CD4-positive, alpha-beta T cell treated with Interferon gamma for 1 hour (primary cell): ENCODE results near the gene CCL18.
"Not testable (repeated sequence)": the region's sequence is repeated elsewhere in the genome, so short reads cannot be mapped to it uniquely, and the experiment has no call there.

Experiments used
- DNase-seq: peaks from one replicate; pipeline ENCODE4 v3.0.0-alpha.2; 2020

Gene CCL18

DNA sequence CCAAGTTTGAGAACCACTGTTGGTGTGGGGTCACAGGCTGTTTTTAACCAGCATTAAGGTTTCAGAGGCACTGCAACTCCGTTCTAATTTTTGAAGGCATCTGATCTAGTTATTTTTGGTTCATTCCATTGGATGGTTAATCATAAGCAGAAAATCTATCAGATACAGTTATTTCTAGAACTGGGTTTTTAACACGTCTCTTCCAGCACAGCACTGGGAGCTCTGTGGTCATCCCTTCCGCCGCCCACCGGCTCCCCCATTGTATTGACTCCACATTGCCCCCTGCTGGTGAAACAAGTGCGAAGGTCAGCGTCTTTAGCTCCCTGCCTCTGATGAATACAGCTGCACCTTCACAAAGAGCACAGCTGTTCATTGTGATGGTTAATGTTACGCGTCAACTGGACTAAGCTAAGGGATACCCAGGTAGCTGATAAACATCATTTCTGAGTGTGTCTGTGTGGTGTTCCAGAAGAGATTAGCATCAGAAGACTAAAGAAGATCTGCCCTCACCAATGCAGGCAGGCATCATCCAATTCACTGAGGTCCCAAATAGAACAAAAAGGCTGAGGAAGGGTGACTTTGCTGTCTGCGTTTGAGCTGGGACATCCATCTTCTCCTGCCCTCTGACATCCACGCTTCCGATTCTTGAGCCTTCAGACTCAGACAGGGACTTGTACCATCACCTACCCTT, 8.5 kb downstream of the CCL18 start:
- peak; percentile 52 for DNase-seq

GRCh38 chr17:36074365-36074764, 10.3 kb downstream of the CCL18 start:
- no peak for DNase-seq

DNA sequence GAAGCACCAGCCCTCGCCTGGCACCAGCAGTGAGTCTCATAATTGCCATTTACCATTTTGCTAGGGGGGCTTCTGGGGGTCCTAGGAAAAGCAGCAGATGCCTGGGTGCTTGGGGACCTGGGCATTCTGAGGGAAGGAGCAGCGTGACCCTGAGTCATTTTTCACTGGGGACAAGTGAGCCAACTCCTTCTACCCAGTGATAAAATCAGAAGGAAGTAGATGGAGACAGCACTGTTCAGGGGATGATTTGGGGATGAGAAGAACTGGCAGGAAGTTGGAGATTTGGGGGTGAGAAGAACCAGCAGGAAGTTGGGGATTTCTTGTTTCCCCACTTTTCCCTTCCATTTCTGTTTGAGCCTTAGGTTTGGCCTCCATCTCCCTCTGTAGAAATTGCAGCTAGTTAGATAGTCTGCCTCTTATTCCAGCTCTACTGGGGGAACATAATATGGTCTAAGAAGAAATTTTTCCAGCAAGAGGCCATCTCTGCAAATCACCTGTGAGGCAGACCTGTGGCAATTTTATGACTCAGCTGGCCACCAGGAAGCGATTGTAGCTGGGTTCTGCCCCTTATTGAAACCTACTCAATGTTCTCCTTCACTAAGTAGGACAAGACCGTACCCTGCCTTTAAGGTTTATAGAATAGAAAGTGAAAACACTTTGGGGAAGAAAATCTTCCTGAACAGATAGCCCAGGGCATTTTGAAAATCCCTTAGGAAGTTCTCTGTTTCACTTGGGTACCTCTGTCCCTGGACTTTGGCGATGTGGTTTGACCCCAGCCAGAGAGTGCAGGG, 17.8 kb downstream of the CCL18 start:
- DNase-seq, result not testable (repeated sequence)

GRCh38 chr17:36082482-36083120, 18.5 kb downstream of the CCL18 start:
- peak; percentile 78 for DNase-seq

DNA sequence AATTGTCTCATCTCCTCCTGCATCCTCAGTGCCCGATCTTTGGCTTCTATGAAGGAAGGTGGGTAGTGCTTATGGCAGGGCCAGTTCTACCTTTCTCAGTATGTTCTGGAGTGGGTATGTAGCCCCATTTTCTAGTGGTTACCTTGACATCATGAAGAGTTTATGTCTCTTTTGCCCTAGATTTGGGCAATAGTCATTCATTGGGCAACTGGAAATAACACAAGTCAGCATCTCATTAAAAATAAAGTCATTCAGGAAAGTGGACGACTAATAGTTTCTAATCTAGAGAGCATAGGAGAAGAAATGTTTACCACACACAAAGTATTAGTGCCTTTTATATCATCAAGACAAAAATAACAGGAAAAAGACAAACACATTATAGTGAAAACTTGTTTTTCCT, 19.6 kb downstream of the CCL18 start:
- not testable (repeated sequence) for DNase-seq

DNA sequence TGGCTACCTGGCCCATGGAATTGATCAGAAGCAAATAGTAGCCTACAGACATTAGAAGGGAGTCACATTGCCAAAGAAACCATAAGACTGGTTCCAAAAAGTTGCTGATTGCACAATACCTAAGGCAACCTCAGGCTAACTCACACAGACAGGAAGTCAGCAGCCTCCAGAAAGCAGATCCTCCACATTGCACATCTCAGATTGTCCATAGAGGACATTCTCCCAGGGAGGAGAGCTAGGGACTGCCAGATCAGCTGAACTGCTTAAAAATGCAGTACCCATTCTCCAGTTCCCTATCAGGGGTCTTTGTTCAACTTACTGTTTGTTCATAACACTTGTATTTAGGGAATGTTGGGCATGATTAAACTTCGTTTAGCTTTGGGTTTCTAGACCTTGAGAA, 21.7 kb downstream of the CCL18 start:
- DNase-seq, result peak; percentile 33

GRCh38 chr17:36086791-36087190, 22.7 kb downstream of the CCL18 start:
- DNase-seq, result no peak

- DNase-seq, result not testable (repeated sequence)
These were observed 23.4 kb downstream of the CCL18 start for GRCh38 chr17:36087471-36087870.

DNA sequence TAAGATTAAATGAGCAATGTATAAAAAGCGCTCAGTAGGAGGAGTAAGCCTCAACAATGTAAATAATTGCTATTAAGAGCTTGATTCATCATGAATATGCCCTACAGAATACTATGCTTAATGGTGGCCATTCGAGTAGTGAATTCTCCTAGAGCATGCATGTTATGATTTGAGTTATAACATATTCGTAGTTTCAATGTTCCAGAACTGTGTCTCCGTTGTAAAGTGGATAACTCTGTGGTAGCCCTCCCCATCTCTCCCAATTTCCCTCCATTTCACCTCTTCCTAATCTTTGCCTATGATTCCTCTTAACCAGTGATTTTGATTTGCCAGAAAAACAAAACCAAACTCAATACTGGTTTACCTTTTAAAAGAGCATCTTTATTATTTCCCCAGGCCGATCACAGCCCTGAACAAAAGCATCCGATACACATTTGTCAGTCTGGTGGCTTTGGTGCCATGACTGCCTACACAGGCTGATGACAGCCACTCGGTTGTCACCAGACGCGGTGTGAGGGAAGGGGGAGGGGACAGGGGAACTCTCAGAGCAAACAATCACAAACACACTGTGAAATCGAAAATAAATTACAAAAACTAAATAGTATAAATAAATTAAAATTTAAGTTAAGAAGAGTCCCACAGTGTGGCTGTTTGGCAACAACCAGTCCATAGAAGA, 24.0 kb downstream of the CCL18 start:
- not testable (repeated sequence) for DNase-seq

GRCh38 chr17:36088670-36089338, 24.7 kb downstream of the CCL18 start:
- DNase-seq, result no peak

GRCh38 chr17:36089339-36089865, 25.3 kb downstream of the CCL18 start:
- no peak for DNase-seq

DNA sequence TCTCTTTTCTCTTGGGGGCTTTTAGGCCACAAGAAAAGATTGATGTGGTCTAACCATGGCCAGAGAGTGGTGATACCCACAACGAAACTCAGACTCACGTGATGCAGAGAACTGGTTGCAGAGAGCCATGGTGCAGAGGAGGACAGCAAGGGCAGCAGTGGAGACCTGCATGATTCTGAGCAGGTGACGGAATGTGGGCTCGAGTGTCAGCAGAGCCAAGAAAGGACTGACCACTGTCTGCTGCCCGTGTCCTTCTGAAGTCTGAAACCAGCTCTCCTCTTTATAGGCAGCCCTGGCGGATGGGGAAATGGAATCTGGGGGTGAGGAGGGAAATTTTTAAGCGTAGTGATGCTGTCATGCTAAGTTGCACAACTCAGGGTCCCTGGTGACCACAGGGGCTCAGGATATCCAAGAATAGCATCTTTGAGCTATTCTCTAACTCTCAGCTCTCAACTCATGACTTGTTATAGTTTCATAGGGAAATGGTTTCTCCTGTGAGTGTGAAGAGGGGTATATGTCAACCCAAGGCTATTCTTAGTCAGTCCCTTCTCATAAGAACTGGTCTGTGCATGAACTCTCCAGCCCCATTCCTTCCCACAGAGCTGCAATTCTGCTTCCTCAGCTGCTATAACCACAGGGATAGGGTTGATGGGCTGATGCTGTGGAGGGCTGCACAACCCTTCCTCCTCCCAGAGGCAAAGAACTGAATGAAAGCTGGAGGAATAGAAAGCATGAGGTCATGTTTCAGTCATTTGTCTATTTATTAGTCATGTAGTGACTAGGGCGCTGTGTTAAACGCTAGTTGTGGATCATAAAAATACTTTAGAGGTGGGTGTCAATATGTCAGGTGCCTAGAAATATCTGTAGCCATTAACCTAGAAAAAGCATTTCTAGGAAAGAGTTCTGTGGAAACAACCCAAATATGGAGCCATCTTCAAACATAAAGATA, 26.1 kb downstream of the CCL18 start, which contains the start of gene CCL3:
TSS of gene CCL3 (minus strand) at position 256 of the 949 bp plus-strand sequence. CDS start at position 171, 85 bp downstream.
- peak; percentile 79 for DNase-seq

- no peak for DNase-seq
These were observed 28.2 kb downstream of the CCL18 start for GRCh38 chr17:36092230-36092629.

DNA sequence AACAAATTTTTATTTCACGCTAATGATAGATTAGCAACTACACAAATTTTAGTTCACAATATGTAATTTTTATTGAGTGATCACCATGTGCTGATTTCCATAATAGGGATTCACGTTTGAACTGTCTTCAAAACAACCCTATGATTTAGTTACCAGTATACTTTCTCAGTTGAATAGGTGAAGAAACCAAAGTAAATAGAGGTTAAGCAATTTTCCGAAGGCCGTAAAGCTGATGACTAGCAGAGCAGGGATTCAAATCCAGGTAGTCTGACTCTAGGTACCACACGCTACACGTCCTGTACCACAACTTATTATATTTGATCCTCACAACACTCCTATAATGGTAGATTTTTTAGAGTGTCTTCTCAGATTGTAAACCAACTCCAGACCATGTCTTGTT, 28.6 kb downstream of the CCL18 start:
- not testable (repeated sequence) for DNase-seq

DNA sequence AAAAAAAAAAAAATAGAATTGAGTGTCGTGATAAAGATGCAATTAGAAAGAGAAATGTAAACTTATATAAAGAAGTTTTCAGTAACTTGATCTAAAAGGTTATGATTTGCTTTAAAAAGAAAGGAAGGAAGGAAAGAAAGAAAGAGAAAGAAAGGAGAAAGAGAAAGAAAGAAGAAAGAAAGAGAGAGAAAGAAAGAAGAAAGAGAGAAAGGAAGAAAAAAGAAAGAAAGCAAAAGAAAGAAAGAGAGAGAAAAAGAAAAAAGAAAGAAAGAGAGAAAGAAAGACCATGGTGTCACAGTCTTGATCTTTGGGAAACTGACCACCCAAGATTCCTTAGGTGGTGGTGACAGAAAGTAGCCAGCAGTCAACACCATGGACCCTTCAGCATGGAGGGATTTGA, 30.2 kb downstream of the CCL18 start:
- no peak for DNase-seq

DNA sequence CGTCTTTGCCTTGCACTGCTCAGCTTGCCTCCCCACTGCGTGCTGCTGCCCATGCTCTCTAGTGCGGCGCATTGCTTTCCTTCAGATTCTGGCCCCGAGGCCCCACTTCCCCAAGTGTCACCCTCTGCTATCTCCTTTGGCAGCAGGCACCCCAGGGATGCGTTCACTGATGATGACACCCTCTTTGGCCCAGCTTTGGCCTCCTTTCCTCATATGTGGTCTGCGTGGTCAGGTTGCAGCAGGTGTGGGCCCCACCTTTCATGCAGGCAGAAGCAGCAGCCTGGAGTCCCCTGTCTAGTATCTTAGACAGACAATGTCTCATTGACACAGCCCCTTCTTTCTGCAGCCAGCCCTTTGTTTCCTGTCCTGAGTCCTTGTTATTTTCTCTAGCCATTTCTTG, 30.7 kb downstream of the CCL18 start:
- DNase-seq, result no peak

- DNase-seq, result no peak
These were observed 31.9 kb downstream of the CCL18 start for GRCh38 chr17:36095992-36096391.

DNA sequence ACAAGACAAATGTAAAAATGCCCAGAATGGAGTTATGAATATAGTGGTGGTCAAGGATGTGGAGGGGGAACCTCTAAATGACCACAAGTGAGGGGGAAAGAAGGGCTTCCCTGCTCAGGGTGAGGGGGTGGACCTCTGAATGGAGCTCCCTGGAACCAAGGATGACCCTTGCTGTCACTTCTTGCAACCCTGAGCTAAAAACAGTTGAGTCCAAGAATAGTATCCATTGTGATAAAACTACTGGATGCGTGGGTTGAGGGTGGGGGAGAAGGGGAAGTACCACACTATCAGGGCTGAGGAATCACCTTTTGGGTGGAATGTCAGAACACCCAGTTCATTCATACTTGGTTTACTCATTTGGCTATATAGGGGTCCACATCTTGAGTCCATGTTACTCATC, 34.9 kb downstream of the CCL18 start:
- not testable (repeated sequence) for DNase-seq

DNA sequence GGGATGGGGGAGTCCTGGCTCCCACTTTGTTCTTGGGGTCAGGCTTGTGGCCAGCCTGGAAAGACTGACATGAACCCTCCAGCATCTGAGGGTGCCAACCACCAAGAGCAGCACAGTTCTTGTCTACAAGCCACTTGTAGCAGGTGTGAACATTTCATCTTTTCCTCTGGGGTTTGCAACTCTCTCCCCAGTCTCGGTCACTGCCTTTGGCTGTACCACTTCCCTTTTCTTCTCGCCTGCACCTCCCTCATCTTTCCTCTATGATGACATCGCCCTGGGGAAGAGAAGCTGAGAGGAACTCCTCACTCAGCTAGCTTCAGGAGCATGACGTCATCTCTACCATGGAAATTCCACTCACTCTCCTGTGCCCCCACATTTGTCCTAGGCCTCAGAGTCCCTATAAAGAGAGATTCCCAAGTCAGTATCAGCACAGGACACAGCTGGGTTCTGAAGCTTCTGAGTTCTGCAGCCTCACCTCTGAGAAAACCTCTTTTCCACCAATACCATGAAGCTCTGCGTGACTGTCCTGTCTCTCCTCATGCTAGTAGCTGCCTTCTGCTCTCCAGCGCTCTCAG, 39.4 kb downstream of the CCL18 start, which contains the start of gene CCL4:
TSS of gene CCL4 (plus strand) at position 427 of the 575 bp plus-strand sequence. CDS start at position 506, 79 bp downstream.
- DNase-seq, result peak; percentile 75

DNA sequence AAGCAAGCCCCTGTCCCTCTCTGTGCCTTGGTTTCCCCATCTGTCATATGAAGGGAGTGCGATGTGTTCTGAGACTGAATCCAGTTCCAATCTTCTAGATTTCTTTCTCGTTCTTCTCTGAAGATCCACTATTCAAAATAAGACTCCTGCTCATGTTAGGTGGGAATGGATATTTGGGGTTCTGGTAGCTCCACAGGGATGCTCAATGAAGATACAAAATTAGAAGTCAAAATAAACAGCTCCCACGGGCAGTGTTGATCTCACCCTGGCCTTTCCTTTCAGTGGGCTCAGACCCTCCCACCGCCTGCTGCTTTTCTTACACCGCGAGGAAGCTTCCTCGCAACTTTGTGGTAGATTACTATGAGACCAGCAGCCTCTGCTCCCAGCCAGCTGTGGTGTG, 40.2 kb downstream of the CCL18 start:
- DNase-seq, result not testable (repeated sequence)
